ENCODE data around the gene MDC1. TPM values are rescaled to one million over a fixed set of nuclear protein-coding genes. Genes with fewer than 3 reads are reported as not detected.

MDC1 gene
- total and polyA plus RNA-seq, 2 experiments from 2014 or later: 17.2 to 32.7 TPM

DNA sequence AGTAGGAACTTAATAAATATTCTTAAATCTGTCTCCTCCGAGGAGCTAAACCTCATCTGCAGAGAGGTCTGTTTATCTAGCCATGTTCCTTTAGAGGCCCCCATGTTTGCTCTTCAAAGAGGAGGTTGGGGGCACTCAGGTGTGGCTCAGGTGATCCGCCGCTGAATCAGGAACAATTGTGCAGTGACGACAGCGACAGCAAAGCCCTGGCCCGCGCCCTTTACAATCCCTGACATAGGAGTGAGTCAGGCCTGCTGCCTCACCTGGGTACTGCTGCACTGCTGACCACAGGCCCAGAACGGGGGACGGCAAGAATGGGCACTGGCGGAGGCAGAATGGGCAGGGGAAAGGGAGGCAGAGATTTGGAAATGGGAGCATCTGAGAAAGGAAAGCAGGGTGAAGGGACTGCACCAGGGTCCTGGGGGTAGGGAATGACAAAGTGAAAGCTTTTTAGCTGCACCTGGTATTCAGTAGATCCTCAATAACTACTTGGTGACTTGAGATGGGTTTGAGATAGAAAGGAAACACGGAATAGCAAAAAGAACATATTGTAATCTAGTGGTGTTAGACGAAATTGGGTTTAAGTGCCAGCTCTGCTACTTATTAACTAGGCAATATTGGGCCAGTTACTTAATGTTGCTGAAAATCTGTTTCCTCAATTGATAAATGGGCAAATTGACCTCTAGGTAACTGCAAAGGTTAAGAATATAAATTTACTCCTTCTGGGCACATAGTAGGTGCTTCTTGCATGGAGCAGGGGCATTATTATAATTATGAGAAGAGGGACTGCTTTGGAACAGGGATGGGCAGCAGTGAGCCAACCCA, 32.7 kb upstream of the MDC1 start:
- no peak overlapping the region for H3K4me3 ChIP-seq
- no peaks in the 10 kb centered on the region; the same call in 2 of the 3 replicates for H3K9me3 Mint-ChIP-seq
- no peaks in the 10 kb centered on the region for H3K36me3 Mint-ChIP-seq (ENCODE audit: low read depth)
- no peak overlapping the region for H3K27ac ChIP-seq (ENCODE audit: low read depth)
- 0 out of 2 replicates have a peak overlapping the region, but pooled peaks have one; percentile 43 for H2AFZ ChIP-seq
- no peak for TF ChIP-seq NANOG (IDR thresholded peaks at IDR 0.05; ENCODE audit: borderline replicate concordance)
- TF ChIP-seq STAT1 (IDR thresholded peaks at IDR 0.05; ENCODE audit: unreplicated experiment): no peak
- no peak for TF ChIP-seq EZH2 (IDR thresholded peaks at IDR 0.05; ENCODE audit: low read depth, unreplicated experiment)
- peaks cover 18% of the 10 kb centered on the region for H3K4me1 Mint-ChIP-seq
- H3K36me3 ChIP-seq (ENCODE audit: insufficient read depth): no peaks in the 10 kb centered on the region
- no peaks in the 10 kb centered on the region for H3K27me3 ChIP-seq (ENCODE audit: insufficient read depth)
- H3K27me3 Mint-ChIP-seq (ENCODE audit: insufficient read depth, low read depth, poor library complexity): peaks cover 13% of the 10 kb centered on the region
- H3K4me1 ChIP-seq (ENCODE audit: insufficient read depth): peaks cover 9% of the 10 kb centered on the region; the same call in 1 of the 2 replicates
- no peak overlapping the region for H3K4me2 ChIP-seq
- 0 out of 2 replicates have a peak, but pooled peaks cover 3% of the 10 kb centered on the region for H3F3A ChIP-seq (replicated peaks; ENCODE audit: low read depth)
- H3K27ac Mint-ChIP-seq: no peak overlapping the region
- no peaks in the 10 kb centered on the region for H4K20me1 ChIP-seq (replicated peaks; ENCODE audit: insufficient read depth)
- no peaks in the 10 kb centered on the region for H3K9me2 ChIP-seq (ENCODE audit: insufficient read depth)
- H3K4me3 Mint-ChIP-seq: no peak overlapping the region
- ATAC-seq (no peak), DNase-seq (ENCODE audit: low spot score) (no peak)
- no peaks in the 10 kb centered on the region for H3K79me2 ChIP-seq (replicated peaks; ENCODE audit: insufficient read depth)

DNA sequence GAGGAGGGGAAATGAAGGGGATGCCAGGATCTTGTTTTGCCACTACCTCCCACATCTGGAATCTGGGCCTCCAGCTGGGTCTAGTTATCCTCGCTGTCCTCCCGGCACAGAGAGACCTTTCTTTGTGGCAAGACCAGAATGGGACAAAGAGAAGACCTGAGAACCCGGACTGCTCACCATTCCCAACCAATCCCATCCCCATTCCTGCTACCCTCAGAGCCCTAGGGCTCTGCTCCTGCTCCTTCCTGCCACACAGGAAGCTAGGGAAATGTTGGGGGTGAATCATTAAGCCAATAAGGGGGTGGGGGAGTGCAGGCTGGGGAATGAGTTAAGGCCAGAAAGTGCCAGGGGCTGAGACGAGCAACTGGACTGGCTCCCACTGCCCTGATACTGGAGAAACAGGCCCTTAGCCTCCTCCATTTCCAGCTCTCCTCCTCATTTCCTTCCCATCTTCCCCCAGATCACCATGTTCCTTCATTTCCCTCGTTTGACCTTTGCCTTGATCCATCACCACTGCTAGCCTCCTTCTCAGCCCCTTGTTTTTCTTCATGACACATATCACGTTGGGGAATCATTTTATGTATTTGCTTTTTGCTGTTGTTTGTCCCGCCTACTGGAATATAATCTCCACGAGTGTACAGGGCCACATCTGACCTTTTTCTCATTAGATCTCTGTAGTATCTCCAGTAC, 31.9 kb upstream of the MDC1 start:
- Histone ChIP-seq H3K4me1 (ENCODE audit: insufficient read depth) (peaks cover 9% of the 10 kb centered on the region; the same call in 1 of the 2 replicates), H3K4me3 (no peak overlapping the region), H4K20me1 (replicated peaks; ENCODE audit: insufficient read depth) (no peaks in the 10 kb centered on the region), H3K27ac (ENCODE audit: low read depth) (no peak overlapping the region), H3K4me2 (no peak overlapping the region), H3F3A (replicated peaks; ENCODE audit: low read depth) (0 out of 2 replicates have a peak, but pooled peaks cover 3% of the 10 kb centered on the region), H3K79me2 (replicated peaks; ENCODE audit: insufficient read depth) (no peaks in the 10 kb centered on the region), H3K9me2 (ENCODE audit: insufficient read depth) (no peaks in the 10 kb centered on the region), H3K27me3 (ENCODE audit: insufficient read depth) (no peaks in the 10 kb centered on the region), H2AFZ (peak overlapping the region; percentile 43; the same call in 1 of the 2 replicates), H3K36me3 (ENCODE audit: insufficient read depth) (no peaks in the 10 kb centered on the region)
- peaks cover 18% of the 10 kb centered on the region for H3K27me3 Mint-ChIP-seq (ENCODE audit: insufficient read depth, low read depth, poor library complexity)
- H3K4me3 Mint-ChIP-seq: no peak overlapping the region
- no peaks in the 10 kb centered on the region for H3K36me3 Mint-ChIP-seq (ENCODE audit: low read depth)
- DNase-seq (ENCODE audit: low spot score) (no peak), ATAC-seq (no peak)
- no peak overlapping the region for H3K27ac Mint-ChIP-seq
- H3K9me3 Mint-ChIP-seq: no peaks in the 10 kb centered on the region; the same call in 2 of the 3 replicates
- H3K4me1 Mint-ChIP-seq: peaks cover 18% of the 10 kb centered on the region
- TF ChIP-seq, protein P1, sequence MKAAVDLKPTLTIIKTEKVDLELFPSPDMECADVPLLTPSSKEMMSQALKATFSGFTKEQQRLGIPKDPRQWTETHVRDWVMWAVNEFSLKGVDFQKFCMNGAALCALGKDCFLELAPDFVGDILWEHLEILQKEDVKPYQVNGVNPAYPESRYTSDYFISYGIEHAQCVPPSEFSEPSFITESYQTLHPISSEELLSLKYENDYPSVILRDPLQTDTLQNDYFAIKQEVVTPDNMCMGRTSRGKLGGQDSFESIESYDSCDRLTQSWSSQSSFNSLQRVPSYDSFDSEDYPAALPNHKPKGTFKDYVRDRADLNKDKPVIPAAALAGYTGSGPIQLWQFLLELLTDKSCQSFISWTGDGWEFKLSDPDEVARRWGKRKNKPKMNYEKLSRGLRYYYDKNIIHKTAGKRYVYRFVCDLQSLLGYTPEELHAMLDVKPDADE (IDR thresholded peaks at IDR 0.05): no peak
- no peak for TF ChIP-seq EZH2phosphoT487 (IDR thresholded peaks at IDR 0.05; ENCODE audit: unreplicated experiment)
- TF ChIP-seq, protein P2, sequence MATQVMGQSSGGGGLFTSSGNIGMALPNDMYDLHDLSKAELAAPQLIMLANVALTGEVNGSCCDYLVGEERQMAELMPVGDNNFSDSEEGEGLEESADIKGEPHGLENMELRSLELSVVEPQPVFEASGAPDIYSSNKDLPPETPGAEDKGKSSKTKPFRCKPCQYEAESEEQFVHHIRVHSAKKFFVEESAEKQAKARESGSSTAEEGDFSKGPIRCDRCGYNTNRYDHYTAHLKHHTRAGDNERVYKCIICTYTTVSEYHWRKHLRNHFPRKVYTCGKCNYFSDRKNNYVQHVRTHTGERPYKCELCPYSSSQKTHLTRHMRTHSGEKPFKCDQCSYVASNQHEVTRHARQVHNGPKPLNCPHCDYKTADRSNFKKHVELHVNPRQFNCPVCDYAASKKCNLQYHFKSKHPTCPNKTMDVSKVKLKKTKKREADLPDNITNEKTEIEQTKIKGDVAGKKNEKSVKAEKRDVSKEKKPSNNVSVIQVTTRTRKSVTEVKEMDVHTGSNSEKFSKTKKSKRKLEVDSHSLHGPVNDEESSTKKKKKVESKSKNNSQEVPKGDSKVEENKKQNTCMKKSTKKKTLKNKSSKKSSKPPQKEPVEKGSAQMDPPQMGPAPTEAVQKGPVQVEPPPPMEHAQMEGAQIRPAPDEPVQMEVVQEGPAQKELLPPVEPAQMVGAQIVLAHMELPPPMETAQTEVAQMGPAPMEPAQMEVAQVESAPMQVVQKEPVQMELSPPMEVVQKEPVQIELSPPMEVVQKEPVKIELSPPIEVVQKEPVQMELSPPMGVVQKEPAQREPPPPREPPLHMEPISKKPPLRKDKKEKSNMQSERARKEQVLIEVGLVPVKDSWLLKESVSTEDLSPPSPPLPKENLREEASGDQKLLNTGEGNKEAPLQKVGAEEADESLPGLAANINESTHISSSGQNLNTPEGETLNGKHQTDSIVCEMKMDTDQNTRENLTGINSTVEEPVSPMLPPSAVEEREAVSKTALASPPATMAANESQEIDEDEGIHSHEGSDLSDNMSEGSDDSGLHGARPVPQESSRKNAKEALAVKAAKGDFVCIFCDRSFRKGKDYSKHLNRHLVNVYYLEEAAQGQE (IDR thresholded peaks at IDR 0.05; ENCODE audit: unreplicated experiment): no peak
- TF ChIP-seq, protein P3, sequence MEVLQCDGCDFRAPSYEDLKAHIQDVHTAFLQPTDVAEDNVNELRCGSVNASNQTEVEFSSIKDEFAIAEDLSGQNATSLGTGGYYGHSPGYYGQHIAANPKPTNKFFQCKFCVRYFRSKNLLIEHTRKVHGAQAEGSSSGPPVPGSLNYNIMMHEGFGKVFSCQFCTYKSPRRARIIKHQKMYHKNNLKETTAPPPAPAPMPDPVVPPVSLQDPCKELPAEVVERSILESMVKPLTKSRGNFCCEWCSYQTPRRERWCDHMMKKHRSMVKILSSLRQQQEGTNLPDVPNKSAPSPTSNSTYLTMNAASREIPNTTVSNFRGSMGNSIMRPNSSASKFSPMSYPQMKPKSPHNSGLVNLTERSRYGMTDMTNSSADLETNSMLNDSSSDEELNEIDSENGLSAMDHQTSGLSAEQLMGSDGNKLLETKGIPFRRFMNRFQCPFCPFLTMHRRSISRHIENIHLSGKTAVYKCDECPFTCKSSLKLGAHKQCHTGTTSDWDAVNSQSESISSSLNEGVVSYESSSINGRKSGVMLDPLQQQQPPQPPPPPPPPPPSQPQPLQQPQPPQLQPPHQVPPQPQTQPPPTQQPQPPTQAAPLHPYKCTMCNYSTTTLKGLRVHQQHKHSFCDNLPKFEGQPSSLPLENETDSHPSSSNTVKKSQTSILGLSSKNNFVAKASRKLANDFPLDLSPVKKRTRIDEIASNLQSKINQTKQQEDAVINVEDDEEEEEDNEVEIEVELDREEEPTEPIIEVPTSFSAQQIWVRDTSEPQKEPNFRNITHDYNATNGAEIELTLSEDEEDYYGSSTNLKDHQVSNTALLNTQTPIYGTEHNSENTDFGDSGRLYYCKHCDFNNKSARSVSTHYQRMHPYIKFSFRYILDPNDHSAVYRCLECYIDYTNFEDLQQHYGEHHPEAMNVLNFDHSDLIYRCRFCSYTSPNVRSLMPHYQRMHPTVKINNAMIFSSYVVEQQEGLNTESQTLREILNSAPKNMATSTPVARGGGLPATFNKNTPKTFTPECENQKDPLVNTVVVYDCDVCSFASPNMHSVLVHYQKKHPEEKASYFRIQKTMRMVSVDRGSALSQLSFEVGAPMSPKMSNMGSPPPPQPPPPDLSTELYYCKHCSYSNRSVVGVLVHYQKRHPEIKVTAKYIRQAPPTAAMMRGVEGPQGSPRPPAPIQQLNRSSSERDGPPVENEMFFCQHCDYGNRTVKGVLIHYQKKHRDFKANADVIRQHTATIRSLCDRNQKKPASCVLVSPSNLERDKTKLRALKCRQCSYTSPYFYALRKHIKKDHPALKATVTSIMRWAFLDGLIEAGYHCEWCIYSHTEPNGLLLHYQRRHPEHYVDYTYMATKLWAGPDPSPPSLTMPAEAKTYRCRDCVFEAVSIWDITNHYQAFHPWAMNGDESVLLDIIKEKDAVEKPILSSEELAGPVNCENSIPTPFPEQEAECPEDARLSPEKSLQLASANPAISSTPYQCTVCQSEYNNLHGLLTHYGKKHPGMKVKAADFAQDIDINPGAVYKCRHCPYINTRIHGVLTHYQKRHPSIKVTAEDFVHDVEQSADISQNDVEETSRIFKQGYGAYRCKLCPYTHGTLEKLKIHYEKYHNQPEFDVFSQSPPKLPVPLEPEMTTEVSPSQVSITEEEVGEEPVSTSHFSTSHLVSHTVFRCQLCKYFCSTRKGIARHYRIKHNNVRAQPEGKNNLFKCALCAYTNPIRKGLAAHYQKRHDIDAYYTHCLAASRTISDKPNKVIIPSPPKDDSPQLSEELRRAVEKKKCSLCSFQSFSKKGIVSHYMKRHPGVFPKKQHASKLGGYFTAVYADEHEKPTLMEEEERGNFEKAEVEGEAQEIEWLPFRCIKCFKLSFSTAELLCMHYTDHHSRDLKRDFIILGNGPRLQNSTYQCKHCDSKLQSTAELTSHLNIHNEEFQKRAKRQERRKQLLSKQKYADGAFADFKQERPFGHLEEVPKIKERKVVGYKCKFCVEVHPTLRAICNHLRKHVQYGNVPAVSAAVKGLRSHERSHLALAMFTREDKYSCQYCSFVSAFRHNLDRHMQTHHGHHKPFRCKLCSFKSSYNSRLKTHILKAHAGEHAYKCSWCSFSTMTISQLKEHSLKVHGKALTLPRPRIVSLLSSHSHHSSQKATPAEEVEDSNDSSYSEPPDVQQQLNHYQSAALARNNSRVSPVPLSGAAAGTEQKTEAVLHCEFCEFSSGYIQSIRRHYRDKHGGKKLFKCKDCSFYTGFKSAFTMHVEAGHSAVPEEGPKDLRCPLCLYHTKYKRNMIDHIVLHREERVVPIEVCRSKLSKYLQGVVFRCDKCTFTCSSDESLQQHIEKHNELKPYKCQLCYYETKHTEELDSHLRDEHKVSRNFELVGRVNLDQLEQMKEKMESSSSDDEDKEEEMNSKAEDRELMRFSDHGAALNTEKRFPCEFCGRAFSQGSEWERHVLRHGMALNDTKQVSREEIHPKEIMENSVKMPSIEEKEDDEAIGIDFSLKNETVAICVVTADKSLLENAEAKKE (CRISPR knock-in tag; IDR thresholded peaks at IDR 0.05): no peak
- TF ChIP-seq POLR2AphosphoS5 (IDR thresholded peaks at IDR 0.05; ENCODE audit: low read depth): no peak
- no peak for TF ChIP-seq CREB1 (CRISPR knock-in tag; IDR thresholded peaks at IDR 0.05; ENCODE audit: low read depth)
